ENCODE measurements around the gene TATDN2. TPM values are rescaled to one million over a fixed set of nuclear protein-coding genes. Genes with fewer than 3 reads are reported as not detected.
A peak's percentile ranks its signal among the peaks of the same experiment; 100 is the strongest.

TATDN2 gene
- total and polyA plus RNA-seq, 4 donors = 12.0 to 32.9 (median 23.8) TPM

DNA sequence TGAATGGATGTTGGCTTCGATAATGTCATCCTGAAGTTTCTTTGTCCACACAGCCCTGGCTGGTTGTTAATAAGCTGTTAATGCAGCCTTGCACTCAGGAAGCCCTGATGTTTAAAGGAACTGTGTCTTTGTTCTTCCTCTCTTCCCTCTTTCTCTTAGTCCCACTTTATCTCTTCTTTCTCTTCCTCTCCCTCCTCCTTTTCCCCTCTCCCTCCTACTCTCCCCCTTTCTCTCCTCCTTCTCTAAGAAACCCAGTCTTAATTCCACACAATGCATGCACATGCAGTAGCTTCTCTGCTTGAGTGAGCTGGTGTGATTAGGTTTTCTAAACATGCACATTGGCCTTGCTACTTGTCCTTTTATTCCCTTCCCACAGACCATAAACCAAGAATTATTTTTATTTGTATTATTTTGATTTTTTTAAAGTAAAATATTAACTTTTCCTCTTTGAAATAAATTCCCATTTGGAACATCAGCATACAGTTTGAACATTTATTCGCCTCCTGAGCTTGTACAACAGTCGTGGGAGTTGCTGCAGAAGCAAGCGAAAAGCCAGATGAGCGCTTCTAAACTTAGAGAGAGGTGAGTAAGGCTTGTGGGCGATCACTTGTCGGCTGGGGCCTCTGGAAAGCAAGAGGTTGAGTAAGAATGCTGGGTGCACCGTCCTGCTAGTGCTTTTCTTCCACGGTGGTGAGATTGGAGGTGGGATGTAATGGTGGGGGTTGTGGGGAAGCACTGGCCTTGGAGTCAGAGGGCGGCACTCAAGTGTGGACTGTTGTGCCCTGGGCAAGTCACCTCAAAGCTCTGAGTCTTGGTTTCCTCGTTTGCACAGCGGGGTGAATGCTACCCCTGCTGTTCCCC, 37.2 kb downstream of the TATDN2 start:
- Histone ChIP-seq H3K27me3 (ENCODE audit: control insufficient read depth in 3 of 3, insufficient read depth in 3 of 3, low read length in 2 of 3) (no peaks in the 10 kb centered on the region), H3K36me3 (ENCODE audit: control insufficient read depth in 4 of 4, insufficient read depth in 4 of 4, low read length in 4 of 4) (peaks cover 6 to 23% (median 16%) of the 10 kb centered on the region in 4 donors), H3K27ac (ENCODE audit: low read depth in 1 of 2, low read length in 1 of 2) (no peak overlapping the region), H3K9me3 (ENCODE audit: control insufficient read depth in 4 of 4, insufficient read depth in 3 of 4, low read length in 3 of 4) (no peaks in the 10 kb centered on the region), H3K9ac (ENCODE audit: insufficient read depth in 1 of 2, low read length in 2 of 2) (no peak overlapping the region), H3K4me1 (ENCODE audit: control insufficient read depth in 5 of 5, insufficient read depth in 5 of 5, low read length in 5 of 5) (peaks cover 0 to 7% (median 0%) of the 10 kb centered on the region in 5 donors), H3K4me3 (no peak overlapping the region)
- TF ChIP-seq, protein P1, sequence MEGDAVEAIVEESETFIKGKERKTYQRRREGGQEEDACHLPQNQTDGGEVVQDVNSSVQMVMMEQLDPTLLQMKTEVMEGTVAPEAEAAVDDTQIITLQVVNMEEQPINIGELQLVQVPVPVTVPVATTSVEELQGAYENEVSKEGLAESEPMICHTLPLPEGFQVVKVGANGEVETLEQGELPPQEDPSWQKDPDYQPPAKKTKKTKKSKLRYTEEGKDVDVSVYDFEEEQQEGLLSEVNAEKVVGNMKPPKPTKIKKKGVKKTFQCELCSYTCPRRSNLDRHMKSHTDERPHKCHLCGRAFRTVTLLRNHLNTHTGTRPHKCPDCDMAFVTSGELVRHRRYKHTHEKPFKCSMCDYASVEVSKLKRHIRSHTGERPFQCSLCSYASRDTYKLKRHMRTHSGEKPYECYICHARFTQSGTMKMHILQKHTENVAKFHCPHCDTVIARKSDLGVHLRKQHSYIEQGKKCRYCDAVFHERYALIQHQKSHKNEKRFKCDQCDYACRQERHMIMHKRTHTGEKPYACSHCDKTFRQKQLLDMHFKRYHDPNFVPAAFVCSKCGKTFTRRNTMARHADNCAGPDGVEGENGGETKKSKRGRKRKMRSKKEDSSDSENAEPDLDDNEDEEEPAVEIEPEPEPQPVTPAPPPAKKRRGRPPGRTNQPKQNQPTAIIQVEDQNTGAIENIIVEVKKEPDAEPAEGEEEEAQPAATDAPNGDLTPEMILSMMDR (IDR thresholded peaks at IDR 0.05; ENCODE audit: control extremely low read depth, extremely low read depth) = no peak
- ATAC-seq (ENCODE audit: insufficient read depth, low FRiP score) (no peak), DNase-seq (no peak)
- 70 to 78% methylated on average over 12 of the region's 12 CpGs for WGBS, 2 donors

DNA sequence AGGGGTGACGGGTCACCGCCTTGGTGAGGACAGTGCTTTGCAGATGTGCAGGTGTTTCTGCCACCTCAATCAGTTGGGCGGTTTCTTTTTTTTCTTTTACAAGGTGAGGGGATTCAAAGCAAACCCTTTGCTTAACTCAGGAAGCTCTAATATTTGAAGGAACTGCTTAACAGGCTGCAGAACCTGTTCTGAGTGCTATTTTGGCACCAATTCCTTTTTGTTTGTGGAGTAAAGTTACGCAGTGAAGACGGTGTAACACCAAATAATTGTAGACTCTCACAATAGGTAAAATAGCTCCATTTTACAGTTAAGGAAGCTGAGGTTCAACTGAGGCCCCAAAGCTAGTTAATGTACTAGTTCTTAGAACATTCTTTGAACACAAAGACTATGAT, 37.9 kb downstream of the TATDN2 start:
- 74 to 88% methylated on average over 5 of the region's 5 CpGs for WGBS, 2 donors
- Histone ChIP-seq H3K4me1 (ENCODE audit: control insufficient read depth in 5 of 5, insufficient read depth in 5 of 5, low read length in 5 of 5) (peaks cover 0 to 7% (median 0%) of the 10 kb centered on the region in 5 donors), H3K9me3 (ENCODE audit: control insufficient read depth in 4 of 4, insufficient read depth in 3 of 4, low read length in 3 of 4) (no peaks in the 10 kb centered on the region), H3K27ac (ENCODE audit: low read depth in 1 of 2, low read length in 1 of 2) (no peak overlapping the region), H3K27me3 (ENCODE audit: control insufficient read depth in 3 of 3, insufficient read depth in 3 of 3, low read length in 2 of 3) (no peaks in the 10 kb centered on the region), H3K4me3 (no peak overlapping the region), H3K36me3 (ENCODE audit: control insufficient read depth in 4 of 4, insufficient read depth in 4 of 4, low read length in 4 of 4) (peaks cover 0 to 21% (median 13%) of the 10 kb centered on the region in 4 donors), H3K9ac (ENCODE audit: insufficient read depth in 1 of 2, low read length in 2 of 2) (no peak overlapping the region)
- TF ChIP-seq, protein P1 (IDR thresholded peaks at IDR 0.05; ENCODE audit: control extremely low read depth, extremely low read depth) = no peak
- peak in 2 of 3 donors; percentile 27 to 62 for DNase-seq
- no peak for ATAC-seq (ENCODE audit: insufficient read depth, low FRiP score)

DNA sequence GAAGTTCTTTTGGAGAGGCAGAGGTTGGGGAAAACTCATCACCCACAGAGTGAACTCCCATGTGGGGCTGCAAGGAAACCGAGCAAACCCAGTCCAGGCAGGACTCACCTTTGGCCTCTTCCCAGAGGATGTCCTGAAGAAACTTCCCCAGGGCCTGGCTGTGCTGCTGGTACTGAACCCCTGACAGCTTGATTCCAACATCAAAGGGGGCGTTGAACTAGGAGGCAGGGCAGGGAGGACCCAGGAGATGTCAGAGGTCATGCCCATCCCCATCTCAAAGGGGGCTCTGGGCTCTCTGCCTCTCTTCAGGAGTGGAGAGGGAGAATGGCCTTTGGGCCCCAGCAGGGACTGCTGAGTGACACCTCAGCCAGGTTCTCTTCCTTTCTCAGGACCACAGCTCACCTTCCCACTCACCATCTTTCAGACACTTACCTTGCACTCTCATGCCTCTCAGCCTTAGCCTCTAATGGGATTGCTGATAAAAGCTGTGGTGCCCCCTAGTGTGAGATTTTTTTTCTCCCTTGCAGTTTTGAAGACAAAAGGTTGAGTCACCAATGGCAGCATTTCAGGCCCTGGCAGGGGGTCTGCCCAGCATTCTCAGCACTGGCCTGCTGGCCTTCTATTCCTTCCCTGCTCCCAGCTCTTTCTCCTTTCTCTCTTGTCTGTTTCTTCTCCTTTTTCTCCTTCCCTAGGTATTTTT, 38.5 kb downstream of the TATDN2 start:
- H3K27me3 ChIP-seq (ENCODE audit: control insufficient read depth in 3 of 3, insufficient read depth in 3 of 3, low read length in 2 of 3) = no peaks in the 10 kb centered on the region
- H3K9me3 ChIP-seq (ENCODE audit: control insufficient read depth in 4 of 4, insufficient read depth in 3 of 4, low read length in 3 of 4) = no peaks in the 10 kb centered on the region
- no peak overlapping the region for H3K27ac ChIP-seq (ENCODE audit: low read depth in 1 of 2, low read length in 1 of 2)
- H3K9ac ChIP-seq (ENCODE audit: insufficient read depth in 1 of 2, low read length in 2 of 2) = no peak overlapping the region
- 76 to 84% methylated on average over 2 of the region's 2 CpGs for WGBS, 2 donors
- DNase-seq (peak in 2 of 3 donors; percentile 51 to 61), ATAC-seq (ENCODE audit: insufficient read depth, low FRiP score) (no peak)
- no peak overlapping the region for H3K4me3 ChIP-seq
- H3K36me3 ChIP-seq (ENCODE audit: control insufficient read depth in 4 of 4, insufficient read depth in 4 of 4, low read length in 4 of 4) = peaks cover 0 to 21% (median 12%) of the 10 kb centered on the region in 4 donors
- TF ChIP-seq, protein P1 (IDR thresholded peaks at IDR 0.05; ENCODE audit: control extremely low read depth, extremely low read depth) = no peak
- H3K4me1 ChIP-seq (ENCODE audit: control insufficient read depth in 5 of 5, insufficient read depth in 5 of 5, low read length in 5 of 5) = peaks cover 0 to 7% (median 0%) of the 10 kb centered on the region in 5 donors
